HL-60/S4 treated with retinoic acid at 250 ng/mL for 4 days and 3 days (cell line): ENCODE measurements around the gene RPP25L.

Experiments used
- in situ Hi-C: fragments of 300-500 bp; cut with MboI; formaldehyde crosslinking; loops from 2 replicates; pipeline ENCODE4 v1.7.0; 2022; ENCODE audit warnings: low sequenced_read_pairs

The RPP25L gene

DNA sequence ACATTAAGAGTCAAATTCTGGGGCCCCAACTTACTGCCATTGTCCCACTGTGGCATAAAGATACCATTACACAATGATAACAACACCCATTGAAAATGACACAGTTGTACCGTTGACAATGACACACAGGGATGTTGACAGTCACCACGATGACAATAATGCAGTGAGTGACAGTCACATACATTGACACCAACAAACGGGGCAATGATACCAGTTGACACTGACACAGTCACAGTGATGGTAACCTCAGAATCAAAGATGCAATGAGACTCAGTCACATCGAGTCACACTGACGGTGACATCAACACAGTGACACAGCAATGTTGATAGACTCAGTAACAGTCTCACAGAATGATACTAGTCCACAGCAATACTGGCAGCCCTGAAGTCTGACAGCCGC lies 39.3 kb downstream of the RPP25L start:
- in situ Hi-C loops, result no loop called here

GRCh38 chr9:34572092-34572491 lies 39.8 kb downstream of the RPP25L start:
- in situ Hi-C loops, result no loop called here

DNA sequence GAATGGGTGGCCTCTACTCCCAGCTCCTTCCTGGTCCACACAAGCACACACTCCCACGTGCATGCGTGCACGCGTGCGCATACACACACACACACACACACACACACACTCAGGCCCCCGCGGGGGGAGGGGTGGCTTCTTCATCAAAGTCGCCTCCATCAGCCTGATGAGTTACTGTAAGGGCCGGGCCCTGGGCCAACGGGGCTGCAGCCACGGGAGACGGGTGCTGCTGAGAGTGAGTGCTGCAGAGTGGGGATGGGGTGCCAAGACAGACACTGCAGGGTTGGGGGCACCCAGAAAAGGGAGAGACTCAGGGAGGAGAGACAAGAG lies 40.5 kb downstream of the RPP25L start:
- in situ Hi-C loops, result no loop called here

- in situ Hi-C loops, result no loop called here
Observed at GRCh38 chr9:34570809-34571480, 41.0 kb downstream of the RPP25L start.

- in situ Hi-C loops, result no loop called here
Observed at GRCh38 chr9:34570376-34570775, 41.5 kb downstream of the RPP25L start.

DNA sequence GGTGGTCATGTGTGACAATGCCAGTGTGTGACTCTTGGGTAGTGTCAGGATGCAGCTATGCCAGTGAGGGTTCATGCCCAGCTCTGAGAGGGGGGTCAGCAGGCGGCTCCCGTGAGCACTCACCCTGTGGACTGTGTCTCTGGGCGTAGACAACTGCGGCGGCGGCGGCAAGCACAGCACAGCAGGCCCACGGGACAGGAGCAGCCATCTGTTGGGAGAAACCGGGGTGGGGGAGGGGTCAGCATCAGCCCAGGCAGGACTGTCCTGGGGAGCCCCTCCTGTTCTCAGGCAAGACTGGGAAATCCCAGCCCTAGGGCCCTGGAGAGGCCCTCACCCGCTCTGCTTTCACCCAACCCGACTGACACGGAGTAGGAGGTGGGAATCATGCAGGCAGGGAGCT lies 43.1 kb downstream of the RPP25L start:
- in situ Hi-C loops, result no loop called here

DNA sequence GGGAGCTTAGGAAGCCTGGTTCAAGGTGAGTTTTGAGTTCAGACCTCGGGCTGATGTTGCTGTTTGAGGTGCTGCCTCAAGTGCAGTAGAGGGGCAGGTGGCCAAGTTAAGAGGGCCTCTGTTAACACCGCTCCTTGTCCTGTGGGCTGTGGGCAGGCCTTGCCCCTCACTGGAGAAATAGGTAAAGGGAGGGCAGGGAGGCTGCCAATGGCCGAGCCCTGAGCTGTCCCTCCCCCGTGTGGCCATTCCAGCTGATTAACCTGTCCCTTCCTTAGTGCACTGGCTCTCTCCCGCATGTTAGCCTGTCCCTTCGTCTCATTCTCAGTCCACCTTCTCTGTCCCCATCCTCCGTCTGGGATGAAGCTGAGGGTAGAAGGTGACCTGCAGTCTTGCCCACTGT lies 43.8 kb downstream of the RPP25L start:
- in situ Hi-C loops, result no loop called here

DNA sequence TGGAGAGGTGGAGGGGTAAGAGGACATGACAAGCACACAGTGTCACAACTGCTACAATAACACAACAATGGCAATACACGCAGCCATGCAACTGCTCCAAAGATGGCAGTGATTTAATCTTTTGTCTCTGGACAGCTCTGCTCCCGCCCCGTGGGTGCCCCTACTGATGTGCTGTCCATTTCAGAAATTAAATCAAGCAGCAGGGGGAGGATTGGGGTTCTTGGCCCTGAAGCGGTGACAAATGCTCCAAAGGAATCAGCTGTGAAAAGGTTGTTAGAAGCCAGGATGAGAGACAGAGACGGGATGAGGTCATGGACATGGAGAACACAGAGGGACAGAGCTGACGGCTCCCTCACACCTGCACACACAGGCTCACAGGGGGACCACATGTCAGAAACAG lies 44.9 kb downstream of the RPP25L start:
- in situ Hi-C loops, result no loop called here

- in situ Hi-C loops, result no loop called here
Observed at GRCh38 chr9:34566322-34566721, 45.6 kb downstream of the RPP25L start.

- in situ Hi-C loops, result no loop called here
Observed at GRCh38 chr9:34565856-34566255, 46.0 kb downstream of the RPP25L start.

- in situ Hi-C loops, result no loop called here
Observed at GRCh38 chr9:34564617-34565016, 47.3 kb downstream of the RPP25L start.

DNA sequence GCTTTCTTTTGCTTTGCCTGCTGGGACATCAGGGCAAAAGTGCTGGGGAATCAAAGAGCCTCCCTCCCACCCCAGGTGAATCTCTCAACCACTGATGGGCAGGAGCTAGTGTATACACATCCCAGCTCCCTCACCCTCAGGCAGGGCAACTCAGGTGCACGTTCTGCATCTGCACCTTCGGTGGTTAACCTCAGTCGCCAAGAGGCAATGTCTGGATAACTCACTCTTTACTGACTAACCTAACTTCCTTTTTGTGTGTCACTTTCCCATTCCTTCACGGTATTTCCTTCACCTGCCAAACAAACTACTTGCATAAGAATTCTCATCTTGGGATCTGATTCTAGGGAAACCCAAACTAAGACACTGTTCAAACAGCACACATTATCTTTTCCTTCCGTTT lies 48.6 kb downstream of the RPP25L start:
- in situ Hi-C loops, result no loop called here

DNA sequence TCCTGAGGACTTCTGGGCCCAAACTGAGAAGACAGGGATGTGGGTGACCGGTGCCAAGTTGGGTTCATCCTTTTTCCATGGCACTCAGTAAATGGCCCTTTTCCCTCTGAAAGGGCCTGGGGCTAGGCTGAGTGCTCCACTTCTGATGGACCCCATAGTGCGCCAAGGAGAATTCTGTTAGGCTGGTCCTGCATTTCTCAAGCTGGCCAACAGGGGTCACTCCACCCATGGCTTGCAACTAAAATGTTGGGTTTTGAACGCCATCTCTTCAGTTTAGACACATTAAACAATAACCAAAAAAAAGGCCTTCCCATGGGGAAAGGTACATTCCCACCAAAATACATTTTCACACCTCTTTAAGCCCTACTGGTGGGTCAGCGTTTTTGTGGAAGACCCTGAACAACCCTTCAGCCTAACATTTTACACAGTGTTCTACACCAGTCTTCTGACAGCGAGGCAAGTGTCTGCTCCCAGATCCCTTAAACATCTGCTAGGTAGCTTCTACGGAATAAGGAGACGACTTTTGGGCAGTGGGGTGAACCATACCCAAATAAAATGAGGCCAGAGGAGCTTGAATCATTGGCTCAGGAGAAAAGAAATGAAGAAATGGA lies 49.7 kb downstream of the RPP25L start:
- in situ Hi-C loops, result no loop called here

- in situ Hi-C loops, result no loop called here
Observed at GRCh38 chr9:34560599-34561214, 51.2 kb downstream of the RPP25L start.
